Muscle layer of duodenum (tissue), 2 donors: ENCODE measurements around the gene OR52K1.

Source experiments
- H3K27ac ChIP-seq: one replicate; pipeline ENCODE4 v1.7.0; 2013; ENCODE audit warnings: mild to moderate bottlenecking, low read length
- H3K27me3 ChIP-seq: one replicate; pipeline ENCODE4 v1.7.0; 2013; ENCODE audit warnings: low read depth, mild to moderate bottlenecking, control low read depth, low read length
- H3K36me3 ChIP-seq, 2 donors: one replicate each; pipeline ENCODE4 v1.7.0; 2013; ENCODE audit warnings: low read length in 2 of 2, control low read depth in 1 of 2, mild to moderate bottlenecking in 1 of 2; ENCODE audit not compliant: insufficient read depth in 2 of 2, control insufficient read depth in 1 of 2
- H3K4me1 ChIP-seq, 2 donors: one replicate each; pipeline ENCODE4 v1.7.0; 2013; ENCODE audit warnings: low read length in 2 of 2, mild to moderate bottlenecking in 2 of 2, control low read depth in 1 of 2, moderate library complexity in 1 of 2; ENCODE audit not compliant: insufficient read depth in 2 of 2, control insufficient read depth in 1 of 2
- H3K4me3 ChIP-seq, 2 donors: one replicate each; pipeline ENCODE4 v1.7.0; 2013; ENCODE audit warnings: low read length in 2 of 2, low read depth in 1 of 2, mild to moderate bottlenecking in 1 of 2
- H3K9me3 ChIP-seq, 2 donors: one replicate each; pipeline ENCODE4 v1.7.0; 2013; ENCODE audit warnings: low read length in 2 of 2, control low read depth in 1 of 2, mild to moderate bottlenecking in 1 of 2; ENCODE audit not compliant: control insufficient read depth in 1 of 2
- donor health status: healthy.

Gene OR52K1

DNA sequence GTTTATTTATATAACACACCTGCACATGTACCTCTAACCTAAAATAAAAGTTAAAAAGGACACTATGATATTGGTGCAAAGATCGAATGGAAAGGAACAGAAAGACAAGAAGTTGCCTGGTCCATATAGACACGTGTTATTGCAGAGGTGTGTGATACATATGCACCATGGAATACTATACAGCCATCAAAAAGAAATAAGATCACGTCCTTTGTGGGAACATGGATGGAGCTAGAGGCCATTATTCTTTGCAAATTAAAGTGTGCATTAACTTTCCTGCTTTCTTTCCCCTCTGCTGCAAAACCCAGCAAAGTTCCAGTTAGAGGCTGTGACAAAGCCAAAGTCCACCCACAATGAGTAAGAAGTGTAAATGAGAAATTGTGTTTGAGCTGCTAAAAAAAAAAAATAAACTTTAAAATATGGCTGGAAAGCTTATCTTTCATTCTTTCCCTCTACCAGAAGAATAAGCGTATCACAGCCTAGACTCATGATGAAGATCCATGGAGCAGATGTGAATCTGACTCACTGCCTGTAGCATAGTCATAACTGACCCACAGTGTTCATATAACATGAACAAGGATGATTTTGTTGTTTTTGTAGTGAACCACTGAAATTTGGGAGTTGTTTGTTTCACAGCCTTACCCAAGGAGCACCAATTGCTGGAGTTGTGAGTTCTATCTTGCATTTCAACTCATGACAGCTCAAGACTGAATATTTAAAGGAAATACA is 9.6 kb downstream of the OR52K1 start:
- Histone ChIP-seq H3K27me3 (peaks cover 4% of the 10 kb centered on the region), H3K4me3 (no peak overlapping the region), H3K27ac (no peak overlapping the region), H3K4me1 (peaks cover 0 to 5% of the 10 kb centered on the region in 2 donors), H3K9me3 (no peaks in the 10 kb centered on the region), H3K36me3 (no peaks in the 10 kb centered on the region)

DNA sequence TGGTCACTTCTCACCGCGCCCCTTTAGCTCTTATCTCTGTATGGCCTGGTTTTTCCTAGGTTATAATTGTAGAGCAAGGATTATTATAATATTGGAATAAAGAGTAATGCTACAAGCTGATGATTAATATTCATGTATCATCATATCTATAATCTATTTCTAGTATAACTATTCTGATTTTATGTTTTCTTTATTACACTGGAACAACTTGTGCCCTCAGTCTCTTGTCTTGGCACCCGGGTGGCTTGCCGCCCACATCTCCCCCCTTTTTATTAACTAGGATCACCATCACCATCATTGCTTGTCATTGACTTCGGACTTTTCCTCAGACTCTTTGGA is 11.0 kb downstream of the OR52K1 start:
- H3K27me3 ChIP-seq = peaks cover 4% of the 10 kb centered on the region
- H3K36me3 ChIP-seq = no peaks in the 10 kb centered on the region
- peaks cover 0 to 5% of the 10 kb centered on the region in 2 donors for H3K4me1 ChIP-seq
- H3K9me3 ChIP-seq = no peaks in the 10 kb centered on the region
- H3K4me3 ChIP-seq = no peak overlapping the region
- H3K27ac ChIP-seq = no peak overlapping the region

DNA sequence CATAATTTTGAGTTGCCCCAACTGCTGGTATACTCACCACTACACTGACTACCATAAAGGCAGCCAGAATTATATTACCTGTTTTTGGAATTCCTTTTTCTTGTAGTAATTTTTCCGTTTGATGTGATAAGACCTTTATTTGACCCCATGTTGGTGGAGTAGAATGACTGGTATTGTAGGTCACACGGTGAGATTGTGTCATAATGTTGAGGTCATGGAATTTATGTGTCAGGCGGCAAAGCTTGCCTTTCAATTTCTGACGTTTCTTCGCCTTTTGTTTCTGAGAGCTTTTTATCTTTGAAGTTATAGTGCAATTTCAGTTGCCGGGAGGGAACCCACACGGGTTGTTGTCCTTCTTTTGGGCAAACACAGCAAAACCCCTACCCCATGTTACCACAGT is 13.0 kb downstream of the OR52K1 start:
- Histone ChIP-seq H3K4me3 (no peak overlapping the region), H3K36me3 (no peaks in the 10 kb centered on the region), H3K27me3 (peaks cover 4% of the 10 kb centered on the region), H3K4me1 (peaks cover 0 to 5% of the 10 kb centered on the region in 2 donors), H3K27ac (no peak overlapping the region), H3K9me3 (no peaks in the 10 kb centered on the region)

DNA sequence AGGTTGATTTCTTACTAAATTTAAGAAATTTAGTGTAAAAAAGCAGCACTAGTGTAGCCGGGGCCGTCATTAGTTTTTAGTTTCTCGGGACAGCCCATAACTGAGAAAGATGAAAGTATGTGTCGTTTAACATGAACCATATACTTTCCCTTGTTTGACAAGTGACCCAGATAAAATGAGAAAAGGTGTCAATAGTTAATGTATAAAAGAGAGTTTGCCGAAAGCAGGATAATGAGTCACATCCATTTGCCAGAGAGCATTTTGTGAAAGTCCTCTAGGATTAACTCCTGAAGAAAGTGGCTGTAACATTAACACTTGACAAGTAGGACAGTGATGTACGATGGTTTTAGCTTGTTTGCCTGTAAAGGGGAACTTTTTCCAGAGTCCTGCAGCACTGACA is 13.5 kb downstream of the OR52K1 start:
- no peaks in the 10 kb centered on the region for H3K36me3 ChIP-seq
- no peaks in the 10 kb centered on the region for H3K9me3 ChIP-seq
- H3K4me1 ChIP-seq = peaks cover 0 to 5% of the 10 kb centered on the region in 2 donors
- H3K27ac ChIP-seq = no peak overlapping the region
- no peak overlapping the region for H3K4me3 ChIP-seq
- H3K27me3 ChIP-seq = peaks cover 4% of the 10 kb centered on the region

DNA sequence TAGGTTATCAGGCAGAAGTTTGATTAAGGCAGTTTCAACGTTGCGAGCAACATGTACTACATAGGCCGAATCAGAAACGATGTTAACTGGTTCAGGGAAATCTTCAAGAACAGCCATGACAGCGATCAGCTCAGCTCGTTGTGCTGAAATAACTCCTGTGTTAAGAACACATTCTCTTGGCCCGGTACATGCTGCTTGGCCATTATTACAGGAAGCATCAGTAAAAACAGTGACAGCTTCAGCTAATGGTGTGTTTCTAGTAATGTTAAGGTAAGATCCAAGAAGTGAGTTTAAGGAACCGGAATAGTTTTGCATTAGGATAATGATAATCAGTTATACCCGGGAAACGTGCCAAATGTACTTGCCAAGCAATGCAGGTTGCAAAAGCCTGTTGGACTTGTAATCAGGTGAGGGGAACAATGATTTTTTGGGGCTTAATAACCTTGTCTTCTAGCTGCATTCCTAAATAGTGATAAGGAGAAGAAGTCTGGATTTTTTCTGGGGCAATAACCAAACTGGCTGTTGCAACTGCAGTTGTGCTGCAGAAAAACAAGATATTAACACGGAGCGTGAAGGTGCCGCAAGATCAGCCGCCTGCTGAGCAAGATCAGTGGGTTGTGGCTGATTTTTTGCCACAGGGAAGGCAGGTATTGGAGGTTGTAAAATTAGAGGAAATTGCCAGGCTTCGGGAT is 14.3 kb downstream of the OR52K1 start:
- H3K27me3 ChIP-seq = peaks cover 4% of the 10 kb centered on the region
- no peak overlapping the region for H3K4me3 ChIP-seq
- H3K27ac ChIP-seq = no peak overlapping the region
- no peaks in the 10 kb centered on the region for H3K9me3 ChIP-seq
- H3K4me1 ChIP-seq = peaks cover 0 to 5% of the 10 kb centered on the region in 2 donors
- H3K36me3 ChIP-seq = no peaks in the 10 kb centered on the region

DNA sequence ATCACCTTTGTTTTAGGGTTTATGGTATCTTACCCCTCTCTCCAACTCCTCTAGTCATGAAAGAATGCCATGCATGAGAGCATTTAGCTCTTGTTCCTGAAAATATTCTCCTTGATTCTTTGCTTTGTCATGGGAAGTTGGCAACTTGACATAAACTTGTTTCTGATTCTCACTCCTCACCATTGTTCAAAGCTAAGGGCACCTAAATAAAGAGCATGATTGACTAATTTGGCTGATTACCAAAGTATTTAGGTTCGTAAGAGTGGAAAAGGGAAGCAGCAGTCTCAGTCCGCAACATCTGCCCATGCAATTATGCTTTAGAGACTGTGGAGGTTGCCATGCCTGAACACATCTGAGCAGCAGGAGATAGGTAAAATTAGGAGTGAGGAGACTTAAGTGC is 26.4 kb downstream of the OR52K1 start:
- no peak overlapping the region for H3K27ac ChIP-seq
- H3K27me3 ChIP-seq = no peaks in the 10 kb centered on the region
- H3K4me1 ChIP-seq = peaks cover 0 to 1% of the 10 kb centered on the region in 2 donors
- no peaks in the 10 kb centered on the region for H3K9me3 ChIP-seq
- no peak overlapping the region for H3K4me3 ChIP-seq
- no peaks in the 10 kb centered on the region for H3K36me3 ChIP-seq

DNA sequence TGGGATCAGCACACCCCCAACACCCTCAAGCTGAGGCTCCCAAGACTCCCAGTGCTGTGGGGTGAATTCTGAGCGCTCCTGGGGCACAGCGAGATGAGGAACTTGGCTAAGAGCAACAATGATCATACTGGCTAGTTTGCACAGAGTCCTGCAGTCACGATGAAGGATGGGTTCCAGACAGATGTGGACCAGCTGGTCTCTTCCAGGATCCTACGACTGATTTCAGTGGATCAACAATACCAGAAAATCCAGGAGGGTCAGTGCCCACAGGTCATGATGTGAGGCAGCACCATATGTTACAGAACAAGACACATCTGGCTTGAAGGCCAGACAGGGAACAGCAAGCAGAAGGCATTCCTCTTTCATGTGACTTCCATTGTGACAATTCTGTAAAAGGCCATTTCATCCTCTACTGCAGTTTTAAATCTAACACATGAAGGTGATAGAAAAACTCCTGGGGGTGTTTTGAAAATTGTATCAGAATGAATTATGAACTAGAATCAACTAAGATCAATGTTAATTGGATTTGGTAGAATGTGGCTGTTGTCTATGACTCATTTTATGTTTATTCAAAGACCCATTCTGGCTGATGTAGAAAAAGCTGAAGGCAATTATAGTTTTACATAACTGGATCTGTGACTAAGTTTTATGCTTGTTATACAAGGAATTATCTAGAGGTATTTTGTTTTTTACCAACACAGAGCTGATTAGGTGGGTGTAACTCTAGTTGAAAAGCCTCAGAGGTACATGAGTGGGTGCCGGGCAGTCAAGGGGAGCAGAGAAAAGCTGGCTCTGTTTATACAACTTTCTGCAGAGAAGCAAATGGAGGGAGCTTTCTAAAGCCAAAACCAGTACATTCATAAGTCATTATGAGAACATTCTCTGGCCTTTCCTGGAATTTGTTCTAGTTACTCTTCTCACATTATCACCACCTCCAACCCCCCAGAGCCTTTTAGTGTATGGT is 29.1 kb downstream of the OR52K1 start:
- peaks cover 0 to 4% of the 10 kb centered on the region in 2 donors for H3K4me1 ChIP-seq
- H3K27ac ChIP-seq = no peak overlapping the region
- no peak overlapping the region for H3K4me3 ChIP-seq
- no peaks in the 10 kb centered on the region for H3K36me3 ChIP-seq
- H3K9me3 ChIP-seq = no peaks in the 10 kb centered on the region
- no peaks in the 10 kb centered on the region for H3K27me3 ChIP-seq

DNA sequence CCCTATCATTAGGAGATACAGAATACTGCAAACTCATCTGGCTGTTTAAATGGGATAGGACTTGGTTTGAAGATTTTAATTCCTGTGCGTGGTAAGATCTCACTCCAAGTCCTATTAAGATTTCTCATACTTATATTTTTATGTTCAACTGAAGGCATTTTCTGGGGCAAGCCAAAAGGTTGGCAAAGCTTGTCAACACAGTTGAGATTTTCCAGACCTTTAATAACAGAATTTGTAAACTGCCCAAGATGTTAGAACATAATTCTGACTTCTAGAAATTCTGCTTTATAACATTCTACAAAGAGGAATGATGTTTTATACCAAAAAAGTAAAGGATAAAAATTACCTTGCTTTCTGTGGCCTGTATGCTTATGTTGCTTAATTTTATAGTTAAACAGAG is 31.8 kb downstream of the OR52K1 start:
- Histone ChIP-seq H3K36me3 (no peaks in the 10 kb centered on the region), H3K4me1 (peaks cover 0 to 4% of the 10 kb centered on the region in 2 donors), H3K4me3 (no peak overlapping the region), H3K9me3 (no peaks in the 10 kb centered on the region), H3K27me3 (no peaks in the 10 kb centered on the region), H3K27ac (no peak overlapping the region)

DNA sequence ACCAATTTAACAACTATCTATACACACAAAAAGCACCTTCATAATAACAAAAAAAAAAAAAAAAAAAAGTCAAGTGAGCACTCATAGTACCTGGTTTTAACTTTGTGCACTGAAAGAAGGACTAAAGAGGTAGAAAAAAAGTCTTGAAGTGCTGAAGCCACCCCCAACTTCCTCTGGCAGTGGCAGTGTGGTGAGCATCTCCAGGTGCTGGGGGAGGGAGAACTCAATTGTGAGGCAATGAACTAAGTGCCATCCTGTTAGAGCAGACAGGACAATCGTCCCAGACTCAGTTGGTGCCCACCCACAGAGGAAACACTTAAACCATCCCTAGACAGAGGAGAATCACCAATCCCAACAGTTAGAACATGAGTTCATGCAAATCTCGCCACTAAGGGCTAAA is 39.9 kb downstream of the OR52K1 start:
- Histone ChIP-seq H3K27ac (no peak overlapping the region), H3K9me3 (no peaks in the 10 kb centered on the region), H3K27me3 (no peaks in the 10 kb centered on the region), H3K4me1 (no peaks in the 10 kb centered on the region), H3K36me3 (no peaks in the 10 kb centered on the region), H3K4me3 (no peak overlapping the region)

DNA sequence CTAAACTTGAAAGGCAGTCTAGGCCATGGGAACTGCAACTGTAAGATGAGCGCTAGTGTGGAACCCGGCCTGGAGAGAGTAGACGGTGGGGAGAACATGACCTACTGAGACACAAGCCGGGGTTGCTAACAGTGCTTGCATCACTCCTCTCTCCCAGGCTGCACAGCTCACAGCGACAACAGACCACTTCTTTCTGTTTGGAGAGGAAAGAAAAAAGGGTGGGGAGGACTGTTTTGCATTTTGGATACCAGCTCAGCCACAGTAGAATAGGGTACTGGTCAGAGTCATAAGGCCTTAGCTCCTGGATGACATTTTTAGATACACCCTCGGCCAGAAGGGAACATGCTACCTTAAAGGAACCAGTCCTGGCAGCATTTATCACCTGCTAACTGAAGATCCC is 40.3 kb downstream of the OR52K1 start:
- H3K4me3 ChIP-seq = no peak overlapping the region
- H3K36me3 ChIP-seq = no peaks in the 10 kb centered on the region
- no peaks in the 10 kb centered on the region for H3K9me3 ChIP-seq
- H3K4me1 ChIP-seq = no peaks in the 10 kb centered on the region
- no peak overlapping the region for H3K27ac ChIP-seq
- H3K27me3 ChIP-seq = no peaks in the 10 kb centered on the region

DNA sequence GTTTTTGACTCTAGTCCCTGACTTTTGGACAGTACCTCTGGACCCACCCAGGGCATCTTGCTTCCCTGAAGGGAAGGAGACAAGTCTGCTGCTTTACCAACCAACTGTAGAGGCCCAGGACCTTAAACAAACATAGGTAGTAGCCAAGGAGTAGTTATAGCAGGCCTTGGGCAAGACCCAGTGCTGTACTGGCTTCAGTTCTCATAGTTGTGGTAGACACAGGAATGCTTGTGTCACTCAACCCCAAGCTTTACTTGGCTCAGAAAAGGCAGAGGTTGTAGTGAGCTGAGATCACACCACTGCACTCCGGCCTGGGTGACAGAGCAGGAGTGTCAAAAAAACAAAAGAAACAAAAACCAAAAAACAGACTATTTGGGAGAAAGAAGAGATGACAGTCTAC is 41.2 kb downstream of the OR52K1 start:
- no peak overlapping the region for H3K4me3 ChIP-seq
- H3K27me3 ChIP-seq = no peaks in the 10 kb centered on the region
- H3K4me1 ChIP-seq = no peaks in the 10 kb centered on the region
- H3K9me3 ChIP-seq = no peaks in the 10 kb centered on the region
- H3K36me3 ChIP-seq = no peaks in the 10 kb centered on the region
- no peak overlapping the region for H3K27ac ChIP-seq
